Astrocyte (in vitro differentiated cells and primary cell): ENCODE results near the gene MON2.

ENCODE experiments used
- CTCF ChIP-seq: IDR thresholded peaks from 2 replicates; pipeline ENCODE4 v1.5.1; 2011; ENCODE audit warnings: low read depth, mild to moderate bottlenecking, inconsistent platforms, low read length, moderate library complexity; ENCODE audit not compliant: insufficient read depth
- EZH2 ChIP-seq: IDR thresholded peaks from 2 replicates; pipeline ENCODE4 v1.6.1; 2012; ENCODE audit warnings: mild to moderate bottlenecking, low read length, inconsistent platforms; ENCODE audit not compliant: insufficient read depth

- TF ChIP-seq CTCF: no peak
- TF ChIP-seq EZH2: no peak
These were observed 520 bp upstream of the MON2 start for GRCh38 chr12:62466018-62466593.
